H9 (cell line): ENCODE results near the gene EPHB3. TPM values are rescaled to one million over a fixed set of nuclear protein-coding genes. Genes with fewer than 3 reads are reported as not detected.

Source experiments
- DNase-seq: peaks from one replicate; pipeline ENCODE4 v3.0.0-alpha.2; 2017
- H2AFZ ChIP-seq: one replicate; pipeline ENCODE4 v1.6.1; 2013; ENCODE audit warnings: mild to moderate bottlenecking, low read length, control low read depth, moderate library complexity
- H2AK5ac ChIP-seq: 2 replicates; pipeline ENCODE4 v1.6.1; 2013; ENCODE audit warnings: low read length, control low read depth, mixed read lengths; ENCODE audit not compliant: insufficient read length
- H2BK120ac ChIP-seq: one replicate; pipeline ENCODE4 v1.6.1; 2013; ENCODE audit warnings: low read depth, mild to moderate bottlenecking, low read length, control low read depth, inconsistent platforms; ENCODE audit not compliant: poor library complexity, severe bottlenecking
- H2BK12ac ChIP-seq: 2 replicates; pipeline ENCODE4 v1.6.1; 2013; ENCODE audit warnings: low read length, control low read depth, mixed read lengths, low read depth; ENCODE audit not compliant: insufficient read length
- H2BK15ac ChIP-seq: 2 replicates; pipeline ENCODE4 v1.6.1; 2013; ENCODE audit warnings: low read depth, low read length, control low read depth
- H2BK20ac ChIP-seq: one replicate; pipeline ENCODE4 v1.6.1; 2013; ENCODE audit warnings: low read depth, mild to moderate bottlenecking, low read length, control low read depth, inconsistent platforms; ENCODE audit not compliant: poor library complexity, severe bottlenecking
- H2BK5ac ChIP-seq: 2 replicates; pipeline ENCODE4 v1.6.1; 2013; ENCODE audit warnings: low read length, control low read depth, mixed read lengths; ENCODE audit not compliant: insufficient read length
- H3K14ac ChIP-seq: 2 replicates; pipeline ENCODE4 v1.6.1; 2013; ENCODE audit warnings: low read length, control low read depth; ENCODE audit not compliant: insufficient read depth
- H3K18ac ChIP-seq: 2 replicates; pipeline ENCODE4 v1.6.1; 2013; ENCODE audit warnings: low read depth, mild to moderate bottlenecking, mixed read lengths, low read length, control low read depth; ENCODE audit not compliant: insufficient read length
- H3K23ac ChIP-seq: 2 replicates; pipeline ENCODE4 v1.6.1; 2013; ENCODE audit warnings: low read length, control low read depth, mixed read lengths, low read depth; ENCODE audit not compliant: insufficient read length
- H3K23me2 ChIP-seq: 2 replicates; pipeline ENCODE4 v1.6.1; 2013; ENCODE audit warnings: low read depth, mild to moderate bottlenecking, mixed read lengths, low read length, control low read depth; ENCODE audit not compliant: insufficient read length, poor library complexity, severe bottlenecking
- H3K27ac ChIP-seq: 2 replicates; pipeline ENCODE4 v1.5.1; 2013; ENCODE audit warnings: low read length, control low read depth, mixed read lengths, low read depth; ENCODE audit not compliant: insufficient read length
- H3K27me3 ChIP-seq: 2 replicates; pipeline ENCODE4 v1.6.1; 2013; ENCODE audit warnings: low read length, control low read depth, inconsistent platforms; ENCODE audit not compliant: insufficient read depth
- H3K4ac ChIP-seq: 2 replicates; pipeline ENCODE4 v1.6.1; 2013; ENCODE audit warnings: low read depth, mild to moderate bottlenecking, control low read depth, inconsistent platforms, low read length, moderate library complexity
- H3K4me1 ChIP-seq: 2 replicates; pipeline ENCODE4 v1.6.1; 2013; ENCODE audit warnings: low read length, control low read depth, inconsistent platforms; ENCODE audit not compliant: insufficient read depth
- H3K4me2 ChIP-seq: 2 replicates; pipeline ENCODE4 v1.6.1; 2013; ENCODE audit warnings: low read length, control low read depth, mixed read lengths; ENCODE audit not compliant: insufficient read length, insufficient read depth
- H3K56ac ChIP-seq: 2 replicates; pipeline ENCODE4 v1.6.1; 2013; ENCODE audit warnings: low read depth, mild to moderate bottlenecking, mixed read lengths, low read length, control low read depth; ENCODE audit not compliant: insufficient read length
- H3K79me1 ChIP-seq: 2 replicates; pipeline ENCODE4 v1.6.1; 2013; ENCODE audit warnings: low read depth, mild to moderate bottlenecking, moderate library complexity, low read length, control low read depth, inconsistent platforms; ENCODE audit not compliant: insufficient read depth, poor library complexity, severe bottlenecking
- H3K79me2 ChIP-seq: 2 replicates; pipeline ENCODE4 v1.6.1; 2013; ENCODE audit warnings: low read length, control low read depth, inconsistent platforms; ENCODE audit not compliant: insufficient read depth
- H3K9ac ChIP-seq: 2 replicates; pipeline ENCODE4 v1.6.1; 2013; ENCODE audit warnings: low read length, control low read depth, mixed read lengths; ENCODE audit not compliant: insufficient read length; ENCODE audit errors: extremely low read depth
- H3K9me3 ChIP-seq: one replicate; pipeline ENCODE4 v1.6.1; 2013; ENCODE audit warnings: low read depth, low read length, inconsistent platforms; ENCODE audit not compliant: control insufficient read depth
- H3T11ph ChIP-seq: one replicate; pipeline ENCODE4 v1.6.1; 2013; ENCODE audit warnings: mild to moderate bottlenecking, low read length, control low read depth, inconsistent platforms
- H4K20me1 ChIP-seq: one replicate; pipeline ENCODE4 v1.6.1; 2013; ENCODE audit not compliant: control insufficient read depth, insufficient read length, insufficient read depth
- H4K5ac ChIP-seq: 2 replicates; pipeline ENCODE4 v1.6.1; 2013; ENCODE audit warnings: low read depth, mild to moderate bottlenecking, mixed read lengths, low read length, control low read depth; ENCODE audit not compliant: insufficient read length
- H4K8ac ChIP-seq: replicated peaks from 2 replicates; pipeline ENCODE4 v1.6.1; 2013; ENCODE audit warnings: low read length, control low read depth, mixed read lengths, low read depth; ENCODE audit not compliant: insufficient read length
- H4K91ac ChIP-seq: 2 replicates; pipeline ENCODE4 v1.6.1; 2013; ENCODE audit warnings: low read depth, mild to moderate bottlenecking, moderate library complexity, mixed read lengths, low read length, control low read depth; ENCODE audit not compliant: insufficient read length
- H3K27ac Mint-ChIP-seq, 3 experiments: 2 replicates in 2 of 3; 3 replicates in 1 of 3; pipeline ENCODE4 v1.8.0; 2020 to 2021; ENCODE audit warnings: mixed read lengths in 3 of 3, mild to moderate bottlenecking in 1 of 3, moderate library complexity in 1 of 3
- H3K27me3 Mint-ChIP-seq: 2 replicates; pipeline ENCODE4 v1.8.0; 2021; ENCODE audit warnings: low read depth, mild to moderate bottlenecking, moderate library complexity, mixed read lengths
- H3K36me3 Mint-ChIP-seq, 3 experiments: 2 replicates in 2 of 3; 3 replicates in 1 of 3; pipeline ENCODE4 v1.8.0; 2020 to 2021; ENCODE audit warnings: low read depth in 3 of 3, mixed read lengths in 3 of 3; ENCODE audit not compliant: insufficient read depth in 1 of 3
- H3K4me1 Mint-ChIP-seq, 2 experiments: 2 replicates each; pipeline ENCODE4 v1.8.0; 2020; ENCODE audit warnings: mixed read lengths in 2 of 2
- H3K4me3 Mint-ChIP-seq, 2 experiments: 2 replicates in 1 of 2; 3 replicates in 1 of 2; pipeline ENCODE4 v1.8.0; 2020 to 2021; ENCODE audit warnings: mild to moderate bottlenecking in 2 of 2, mixed read lengths in 2 of 2, moderate library complexity in 1 of 2
- H3K9me3 Mint-ChIP-seq, 2 experiments: 2 replicates in 1 of 2; 3 replicates in 1 of 2; pipeline ENCODE4 v1.8.0; 2020; ENCODE audit warnings: mild to moderate bottlenecking in 2 of 2, mixed read lengths in 2 of 2, moderate library complexity in 1 of 2
- CTCF ChIP-seq: fragments of 200-600 bp; sonication (generic); conservative IDR thresholded peaks from 3 replicates; pipeline ENCODE4 v1.8.0; 2021; ENCODE audit warnings: antibody characterized with exemption, mild to moderate bottlenecking
- WGBS: extraction: QIAGEN DNeasy Blood & Tissue Kit; methylation state at CpG from one replicate; pipeline ENCODE4 v1.1.7; 2013; ENCODE audit warnings: missing lambda C conversion rate, low lambda C conversion rate, mixed read lengths; ENCODE audit not compliant: insufficient read length; ENCODE audit errors: extremely low coverage; 5-methylcytosine and 5-hydroxymethylcytosine counted together
- total RNA-seq: library from RNA; stranded (reverse); gene quantifications from 2 replicates; pipeline ENCODE4 v1.2.1, GENCODE V29; 2021

Gene EPHB3
- total RNA-seq, 1 experiment from 2014 or later, result 1.0 TPM

- H3K4me1 Mint-ChIP-seq, result peaks cover 31 to 39% of the 10 kb centered on the region in 2 experiments
- Histone ChIP-seq H3K27me3 (peaks cover 72% of the 10 kb centered on the region), H3K9ac (no peak overlapping the region), H2BK5ac (no peak overlapping the region), H2BK20ac (no peak overlapping the region), H3K14ac (no peak overlapping the region), H3K79me2 (no peaks in the 10 kb centered on the region), H2BK120ac (no peak overlapping the region), H2AK5ac (no peak overlapping the region), H3K18ac (no peak overlapping the region), H3K9me3 (no peaks in the 10 kb centered on the region), H2AFZ (no peak overlapping the region), H4K5ac (no peak overlapping the region), H3K4me1 (peaks cover 3% of the 10 kb centered on the region; the same call in 1 of the 2 replicates), H3T11ph (no peak overlapping the region), H3K23ac (no peak overlapping the region), H2BK12ac (no peak overlapping the region), H3K56ac (no peak overlapping the region), H4K20me1 (peaks cover 3% of the 10 kb centered on the region), H3K4ac (no peak overlapping the region), H2BK15ac (no peak overlapping the region), H3K79me1 (no peaks in the 10 kb centered on the region), H4K91ac (no peak overlapping the region), H4K8ac (no peak overlapping the region), H3K4me2 (peak overlapping the region; percentile 50), H3K27ac (no peak overlapping the region), H3K23me2 (peaks cover 18% of the 10 kb centered on the region)
- peak overlapping the region; percentile 43 to 86 for H3K4me3 Mint-ChIP-seq
- TF ChIP-seq CTCF, result no peak
- H3K27ac Mint-ChIP-seq, result no peak overlapping the region
- H3K9me3 Mint-ChIP-seq, result peaks cover 0 to 2% of the 10 kb centered on the region in 2 experiments; a peak in 1 of 5 replicates
- H3K27me3 Mint-ChIP-seq, result peaks cover 94% of the 10 kb centered on the region
- WGBS, result no CpG with 5 or more reads among the region's 14 CpGs
- H3K36me3 Mint-ChIP-seq, result no peaks in the 10 kb centered on the region; a peak in 1 of 7 replicates
- peak; percentile 46 for DNase-seq
Measured at GRCh38 chr3:184602372-184603150, 41.0 kb downstream of the EPHB3 start.
